ENCODE data around the gene RBM15.

Gene RBM15

GRCh38 chr1:110338886-110339406 lies at the start of gene RBM15:
TSS of gene RBM15 (plus strand) at chr1:110339377. CDS start at chr1:110339406, 29 bp downstream.
- FAIRE-seq, result peak; percentile 99

- FAIRE-seq, result no peak
Observed at GRCh38 chr1:110291241-110292030, 47.7 kb upstream of the RBM15 start.

GRCh38 chr1:110292031-110292741 lies 47.0 kb upstream of the RBM15 start:
- no peak for FAIRE-seq

GRCh38 chr1:110293601-110294104 lies 45.5 kb upstream of the RBM15 start:
- no peak for FAIRE-seq

GRCh38 chr1:110294308-110294707 lies 44.9 kb upstream of the RBM15 start:
- no peak for FAIRE-seq

- FAIRE-seq, result no peak
Observed at GRCh38 chr1:110298991-110299390, 40.2 kb upstream of the RBM15 start.

GRCh38 chr1:110300412-110301085 lies 38.6 kb upstream of the RBM15 start:
- FAIRE-seq, result no peak

GRCh38 chr1:110302836-110303235 lies 36.3 kb upstream of the RBM15 start:
- FAIRE-seq, result no peak

- no peak for FAIRE-seq
Observed at GRCh38 chr1:110305900-110306420, 33.2 kb upstream of the RBM15 start.

GRCh38 chr1:110307239-110307974 lies 31.8 kb upstream of the RBM15 start:
- no peak for FAIRE-seq

- FAIRE-seq, result no peak
Observed at GRCh38 chr1:110308247-110308646, 30.9 kb upstream of the RBM15 start.

GRCh38 chr1:110309139-110309538 lies 30.0 kb upstream of the RBM15 start:
- no peak for FAIRE-seq

- no peak for FAIRE-seq
Observed at GRCh38 chr1:110309767-110310166, 29.4 kb upstream of the RBM15 start.

- FAIRE-seq, result no peak
Observed at GRCh38 chr1:110310300-110310699, 28.9 kb upstream of the RBM15 start.

- no peak for FAIRE-seq
Observed at GRCh38 chr1:110312188-110313121, 26.7 kb upstream of the RBM15 start.

GRCh38 chr1:110316735-110317134 lies 22.4 kb upstream of the RBM15 start:
- no peak for FAIRE-seq

GRCh38 chr1:110318046-110318445 lies 21.1 kb upstream of the RBM15 start:
- no peak for FAIRE-seq

GRCh38 chr1:110319332-110320167 lies 19.6 kb upstream of the RBM15 start:
- no peak for FAIRE-seq

GRCh38 chr1:110320168-110320518 lies 19.0 kb upstream of the RBM15 start:
- no peak for FAIRE-seq

GRCh38 chr1:110321045-110321444 lies 18.1 kb upstream of the RBM15 start:
- no peak for FAIRE-seq

Data from A204.1 (cell line).